GM19452 (cell line): ENCODE results near the gene SULF2.

ENCODE experiments used
- ATAC-seq: cut with Tn5 transposase; IDR thresholded peaks from one replicate; pipeline ENCODE4 v1.9.1; 2021; ENCODE audit not compliant: unreplicated experiment

SULF2 gene

GRCh38 chr20:47717421-47717820, 67.9 kb downstream of the SULF2 start:
- ATAC-seq = no peak

- ATAC-seq = no peak
These were observed 71.3 kb downstream of the SULF2 start for GRCh38 chr20:47713878-47714450.

- no peak for ATAC-seq
These were observed 72.1 kb downstream of the SULF2 start for GRCh38 chr20:47713163-47713562.

GRCh38 chr20:47711046-47711752, 74.1 kb downstream of the SULF2 start:
- ATAC-seq = no peak

GRCh38 chr20:47710665-47711045, 74.6 kb downstream of the SULF2 start:
- no peak for ATAC-seq

GRCh38 chr20:47708953-47709833, 76.1 kb downstream of the SULF2 start:
- ATAC-seq = no peak

GRCh38 chr20:47708140-47708807, 77.0 kb downstream of the SULF2 start:
- ATAC-seq = no peak

DNA sequence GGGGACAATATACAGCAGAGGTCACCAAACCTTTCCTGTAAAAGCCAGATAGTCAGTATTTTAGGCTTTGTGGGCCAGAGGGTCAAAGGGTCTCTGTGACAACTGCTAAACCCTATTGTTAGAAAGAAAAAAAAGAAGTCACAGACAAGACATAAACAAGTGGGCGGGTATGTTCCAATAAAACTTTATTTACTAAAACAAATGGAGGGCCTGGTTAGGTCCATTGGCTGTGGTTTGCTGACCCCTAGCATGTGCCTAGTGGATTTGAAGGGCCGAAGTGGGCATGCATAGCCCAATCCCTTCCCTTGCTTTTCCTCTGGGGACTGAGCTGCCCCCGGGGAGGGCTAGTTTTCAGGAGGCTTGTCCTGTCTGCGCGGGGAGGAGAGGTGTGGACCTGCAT, 78.9 kb downstream of the SULF2 start:
- no peak for ATAC-seq

DNA sequence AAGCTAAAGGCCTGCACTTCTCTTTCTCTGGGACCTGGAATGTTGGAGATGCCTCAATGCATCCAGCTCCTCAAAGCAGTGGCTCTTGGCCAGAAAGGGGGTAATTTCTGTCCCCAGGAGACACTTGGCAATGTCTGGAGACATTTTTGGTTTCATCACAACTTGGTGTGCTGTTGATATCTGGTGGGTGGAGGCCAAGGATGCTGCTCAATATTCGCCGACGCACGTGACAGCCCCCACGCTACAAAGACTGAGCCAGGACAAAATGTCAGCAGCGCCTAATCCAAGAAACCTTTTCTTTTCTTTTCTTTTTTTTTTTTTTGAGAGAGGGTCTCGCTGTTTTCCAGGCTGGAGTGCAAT, 79.8 kb downstream of the SULF2 start:
- no peak for ATAC-seq

- no peak for ATAC-seq
These were observed 80.4 kb downstream of the SULF2 start for GRCh38 chr20:47704746-47705496.

DNA sequence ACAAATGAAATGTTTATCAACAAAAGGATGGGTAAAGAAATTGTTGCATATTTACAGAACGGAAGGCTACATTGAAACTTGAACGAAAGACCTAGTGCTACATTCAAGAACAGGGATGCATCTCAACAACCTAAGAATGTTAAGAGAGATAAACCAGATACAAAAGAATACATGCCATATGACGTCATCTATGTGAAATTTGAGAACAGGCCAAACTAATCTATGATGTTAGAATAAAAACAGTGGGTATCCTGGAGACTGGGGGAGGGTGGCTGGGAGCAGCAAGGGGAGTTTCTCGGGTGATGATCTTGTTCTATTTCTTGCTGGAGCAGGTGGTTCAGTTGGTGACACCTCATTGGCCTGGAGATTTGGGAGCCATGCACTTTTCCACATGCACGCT, 81.5 kb downstream of the SULF2 start:
- ATAC-seq = no peak

GRCh38 chr20:47701612-47702011, 83.7 kb downstream of the SULF2 start:
- ATAC-seq = no peak

DNA sequence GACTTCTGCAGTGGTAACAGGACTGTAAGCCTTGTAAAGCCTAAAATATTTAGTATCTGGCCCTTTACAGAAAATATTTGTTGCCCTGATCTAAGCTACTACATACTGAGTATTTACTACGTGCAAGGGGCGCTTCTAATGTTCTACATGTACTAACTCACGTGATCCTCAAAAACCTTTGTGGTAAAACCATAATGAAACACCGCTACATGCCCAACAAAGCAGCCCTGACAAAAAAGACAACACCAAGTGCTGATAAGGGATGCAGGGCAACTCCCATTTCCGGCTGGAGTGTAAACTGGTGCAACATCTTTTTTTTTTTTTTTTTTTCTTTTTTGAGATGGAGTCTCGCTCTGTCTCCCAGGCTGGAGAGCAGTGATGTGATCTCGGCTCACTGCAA, 85.0 kb downstream of the SULF2 start:
- no peak for ATAC-seq

DNA sequence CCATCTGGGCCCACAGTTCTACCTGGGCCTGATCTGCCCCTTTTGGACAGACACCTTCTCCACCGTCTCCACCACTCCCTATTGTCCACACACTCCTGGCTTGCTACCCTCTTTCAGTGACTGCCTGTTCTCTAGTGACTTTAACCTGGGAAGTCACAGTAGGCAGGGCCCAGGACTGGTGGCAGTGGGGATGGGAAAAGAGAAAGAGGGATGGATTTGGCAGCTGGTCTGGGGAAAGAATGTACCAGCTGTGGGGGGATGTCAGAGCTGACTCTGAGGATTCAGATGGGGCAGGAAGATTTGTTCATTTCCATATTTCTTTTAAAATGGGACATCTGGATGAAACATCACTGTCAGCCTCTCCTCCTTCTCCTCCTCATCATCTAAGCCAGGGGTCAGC, 85.5 kb downstream of the SULF2 start:
- no peak for ATAC-seq

- no peak for ATAC-seq
These were observed 87.1 kb downstream of the SULF2 start for GRCh38 chr20:47698142-47698541.

DNA sequence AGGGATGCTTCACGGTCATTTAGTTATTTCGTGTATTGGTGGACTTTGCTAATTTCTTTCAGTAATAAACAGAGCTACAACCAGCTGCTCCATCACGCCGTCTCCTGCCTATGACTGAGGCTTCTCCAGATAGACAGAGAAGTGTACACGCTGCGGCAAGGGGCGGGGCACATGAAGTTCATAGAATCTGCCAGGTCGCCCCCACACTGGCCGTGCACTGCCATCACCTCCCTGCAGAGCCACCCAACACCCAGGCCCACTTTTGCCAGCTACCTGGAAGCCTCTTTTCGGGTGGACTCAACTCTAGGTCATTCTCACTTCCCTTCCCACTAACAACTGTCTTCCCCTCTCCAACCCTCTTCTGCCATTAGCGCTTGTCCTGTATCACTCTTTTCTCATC, 88.4 kb downstream of the SULF2 start:
- no peak for ATAC-seq

DNA sequence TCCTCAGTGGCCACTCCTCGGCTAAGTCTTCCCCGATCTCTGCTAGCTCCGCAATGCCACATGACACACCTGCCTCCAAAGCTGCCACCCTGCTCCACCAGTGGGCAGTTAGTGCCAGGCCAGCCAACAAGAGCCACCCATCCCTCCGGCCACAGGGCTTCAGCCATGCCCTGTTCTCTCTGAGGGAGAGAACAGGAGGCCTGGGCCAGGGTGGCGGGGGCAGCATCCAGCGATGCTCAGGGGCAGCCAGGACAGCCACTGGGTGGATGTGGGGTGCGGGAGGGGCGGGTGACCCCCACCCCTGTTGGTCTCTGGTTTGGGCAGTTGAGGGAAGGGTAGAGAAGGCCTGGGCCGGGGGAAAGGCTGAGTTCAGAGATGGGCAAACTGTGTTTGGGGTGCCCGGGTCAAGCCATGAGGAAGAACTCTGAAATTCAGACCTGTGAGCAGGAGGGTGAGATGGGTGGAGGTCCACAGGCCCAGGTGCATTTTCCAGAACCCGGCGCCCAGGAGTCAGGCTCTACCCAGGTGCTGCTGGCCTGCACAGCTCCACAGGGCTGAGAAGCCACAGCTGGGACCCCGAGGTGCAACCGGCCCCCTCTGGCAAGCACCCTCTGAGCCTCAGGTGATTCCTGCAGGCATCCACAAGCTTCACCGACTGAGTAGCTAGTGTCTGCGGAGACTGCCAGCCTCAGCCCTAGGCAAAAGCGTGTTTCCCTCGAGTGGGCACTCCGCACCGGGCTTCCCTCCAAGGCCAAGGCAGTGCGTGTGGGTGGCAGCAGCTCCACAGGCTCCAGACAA, 91.1 kb downstream of the SULF2 start:
- no peak for ATAC-seq

- no peak for ATAC-seq
These were observed 93.7 kb downstream of the SULF2 start for GRCh38 chr20:47691625-47692024.

- ATAC-seq = no peak
These were observed 95.5 kb downstream of the SULF2 start for GRCh38 chr20:47689731-47690130.
